ENCODE data around the gene RPP14.

DNA sequence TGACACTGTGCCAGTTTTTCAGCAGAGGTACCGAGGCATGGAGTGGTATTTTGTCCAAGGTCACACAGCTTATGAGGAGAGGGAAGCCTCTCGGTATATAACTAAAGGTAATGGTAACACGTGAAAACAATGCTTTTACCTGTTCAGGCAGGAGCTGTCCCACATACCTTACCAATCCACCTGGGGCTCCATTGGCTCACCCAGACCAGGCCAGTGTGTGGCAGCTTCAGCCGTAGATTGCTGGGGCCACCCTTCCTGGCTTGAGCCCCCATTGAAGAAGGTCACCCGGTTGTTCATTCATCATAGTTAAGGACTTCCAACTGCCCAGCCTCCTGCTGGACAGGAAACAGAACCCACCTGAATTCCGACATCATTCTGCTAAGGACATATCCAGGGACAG is 9.2 kb upstream of the RPP14 start:
- no peak for TF ChIP-seq ZNF416 (tag by site-specific recombination; IDR thresholded peaks at IDR 0.05)
- TF ChIP-seq ZNF660 (tag by site-specific recombination; IDR thresholded peaks at IDR 0.05): no peak
- TF ChIP-seq ZNF140 (tag by site-specific recombination; IDR thresholded peaks at IDR 0.05): no peak
- no peak for TF ChIP-seq REST (tag by site-specific recombination; IDR thresholded peaks at IDR 0.05)
- TF ChIP-seq, protein P1, sequence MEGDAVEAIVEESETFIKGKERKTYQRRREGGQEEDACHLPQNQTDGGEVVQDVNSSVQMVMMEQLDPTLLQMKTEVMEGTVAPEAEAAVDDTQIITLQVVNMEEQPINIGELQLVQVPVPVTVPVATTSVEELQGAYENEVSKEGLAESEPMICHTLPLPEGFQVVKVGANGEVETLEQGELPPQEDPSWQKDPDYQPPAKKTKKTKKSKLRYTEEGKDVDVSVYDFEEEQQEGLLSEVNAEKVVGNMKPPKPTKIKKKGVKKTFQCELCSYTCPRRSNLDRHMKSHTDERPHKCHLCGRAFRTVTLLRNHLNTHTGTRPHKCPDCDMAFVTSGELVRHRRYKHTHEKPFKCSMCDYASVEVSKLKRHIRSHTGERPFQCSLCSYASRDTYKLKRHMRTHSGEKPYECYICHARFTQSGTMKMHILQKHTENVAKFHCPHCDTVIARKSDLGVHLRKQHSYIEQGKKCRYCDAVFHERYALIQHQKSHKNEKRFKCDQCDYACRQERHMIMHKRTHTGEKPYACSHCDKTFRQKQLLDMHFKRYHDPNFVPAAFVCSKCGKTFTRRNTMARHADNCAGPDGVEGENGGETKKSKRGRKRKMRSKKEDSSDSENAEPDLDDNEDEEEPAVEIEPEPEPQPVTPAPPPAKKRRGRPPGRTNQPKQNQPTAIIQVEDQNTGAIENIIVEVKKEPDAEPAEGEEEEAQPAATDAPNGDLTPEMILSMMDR (tag by site-specific recombination; IDR thresholded peaks at IDR 0.05): no peak
- TF ChIP-seq ZNF426 (tag by site-specific recombination; IDR thresholded peaks at IDR 0.05): no peak
- TF ChIP-seq, protein P2, sequence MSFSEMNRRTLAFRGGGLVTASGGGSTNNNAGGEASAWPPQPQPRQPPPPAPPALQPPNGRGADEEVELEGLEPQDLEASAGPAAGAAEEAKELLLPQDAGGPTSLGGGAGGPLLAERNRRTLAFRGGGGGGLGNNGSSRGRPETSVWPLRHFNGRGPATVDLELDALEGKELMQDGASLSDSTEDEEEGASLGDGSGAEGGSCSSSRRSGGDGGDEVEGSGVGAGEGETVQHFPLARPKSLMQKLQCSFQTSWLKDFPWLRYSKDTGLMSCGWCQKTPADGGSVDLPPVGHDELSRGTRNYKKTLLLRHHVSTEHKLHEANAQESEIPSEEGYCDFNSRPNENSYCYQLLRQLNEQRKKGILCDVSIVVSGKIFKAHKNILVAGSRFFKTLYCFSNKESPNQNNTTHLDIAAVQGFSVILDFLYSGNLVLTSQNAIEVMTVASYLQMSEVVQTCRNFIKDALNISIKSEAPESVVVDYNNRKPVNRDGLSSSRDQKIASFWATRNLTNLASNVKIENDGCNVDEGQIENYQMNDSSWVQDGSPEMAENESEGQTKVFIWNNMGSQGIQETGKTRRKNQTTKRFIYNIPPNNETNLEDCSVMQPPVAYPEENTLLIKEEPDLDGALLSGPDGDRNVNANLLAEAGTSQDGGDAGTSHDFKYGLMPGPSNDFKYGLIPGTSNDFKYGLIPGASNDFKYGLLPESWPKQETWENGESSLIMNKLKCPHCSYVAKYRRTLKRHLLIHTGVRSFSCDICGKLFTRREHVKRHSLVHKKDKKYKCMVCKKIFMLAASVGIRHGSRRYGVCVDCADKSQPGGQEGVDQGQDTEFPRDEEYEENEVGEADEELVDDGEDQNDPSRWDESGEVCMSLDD (tag by site-specific recombination; IDR thresholded peaks at IDR 0.05): no peak
- no peak for TF ChIP-seq ZNF311 (tag by site-specific recombination; IDR thresholded peaks at IDR 0.05; ENCODE audit: borderline replicate concordance)
- no peak for TF ChIP-seq ZNF133 (tag by site-specific recombination; IDR thresholded peaks at IDR 0.05)
- no peak for TF ChIP-seq HOXC10 (CRISPR knock-in tag; IDR thresholded peaks at IDR 0.05)

Data from HEK293 (cell line).